Transverse colon (tissue), 4 donors: ENCODE results near the gene SPDL1.

Experiments
- POLR2A ChIP-seq: fragments of 450-650 bp; IDR thresholded peaks from one replicate; pipeline ENCODE4 v1.6.1; 2016; ENCODE audit warnings: antibody characterized with exemption, mild to moderate bottlenecking, moderate library complexity
- POLR2AphosphoS5 ChIP-seq, 3 donors: sonication (generic); formaldehyde crosslinking; IDR thresholded peaks; one replicate each; pipeline ENCODE4 v1.6.1; 2016; ENCODE audit warnings: antibody characterized with exemption in 3 of 3
- TF ChIP-seq, protein P1 (sequence below), 5 experiments: fragments of 200-600 bp in 3 of 5; fragments of 450-650 bp in 2 of 5; sonication (generic) in 3 of 5; IDR thresholded peaks; 1 replicate in 2 of 5; 2 replicates in 3 of 5; pipeline ENCODE4 v1.5.1; 2016 to 2017; ENCODE audit warnings: antibody characterized with exemption in 5 of 5, inconsistent platforms in 3 of 5, mild to moderate bottlenecking in 2 of 5, moderate library complexity in 1 of 5

DNA sequence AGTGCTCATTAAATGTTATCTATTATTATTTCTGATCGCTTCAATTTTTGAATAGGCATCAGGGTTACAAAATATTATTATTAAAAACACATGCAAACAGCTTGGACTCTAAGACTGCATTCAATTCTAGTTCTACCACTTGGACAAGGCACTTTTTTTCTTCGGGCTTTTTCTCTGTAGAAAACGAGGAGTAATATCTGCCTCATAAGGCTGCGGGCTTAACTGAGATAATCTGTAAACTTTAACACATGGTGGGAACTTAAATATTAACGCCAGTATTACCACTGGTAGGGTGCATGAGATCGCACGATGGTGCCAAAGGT is 511 bp upstream of the SPDL1 start:
- TF ChIP-seq, protein P1, sequence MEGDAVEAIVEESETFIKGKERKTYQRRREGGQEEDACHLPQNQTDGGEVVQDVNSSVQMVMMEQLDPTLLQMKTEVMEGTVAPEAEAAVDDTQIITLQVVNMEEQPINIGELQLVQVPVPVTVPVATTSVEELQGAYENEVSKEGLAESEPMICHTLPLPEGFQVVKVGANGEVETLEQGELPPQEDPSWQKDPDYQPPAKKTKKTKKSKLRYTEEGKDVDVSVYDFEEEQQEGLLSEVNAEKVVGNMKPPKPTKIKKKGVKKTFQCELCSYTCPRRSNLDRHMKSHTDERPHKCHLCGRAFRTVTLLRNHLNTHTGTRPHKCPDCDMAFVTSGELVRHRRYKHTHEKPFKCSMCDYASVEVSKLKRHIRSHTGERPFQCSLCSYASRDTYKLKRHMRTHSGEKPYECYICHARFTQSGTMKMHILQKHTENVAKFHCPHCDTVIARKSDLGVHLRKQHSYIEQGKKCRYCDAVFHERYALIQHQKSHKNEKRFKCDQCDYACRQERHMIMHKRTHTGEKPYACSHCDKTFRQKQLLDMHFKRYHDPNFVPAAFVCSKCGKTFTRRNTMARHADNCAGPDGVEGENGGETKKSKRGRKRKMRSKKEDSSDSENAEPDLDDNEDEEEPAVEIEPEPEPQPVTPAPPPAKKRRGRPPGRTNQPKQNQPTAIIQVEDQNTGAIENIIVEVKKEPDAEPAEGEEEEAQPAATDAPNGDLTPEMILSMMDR (IDR thresholded peaks at IDR 0.05) = no peak
- TF ChIP-seq POLR2AphosphoS5 (IDR thresholded peaks at IDR 0.05) (no peak), POLR2A (no peak)
